ENCODE results near the gene FADS6.

FADS6 gene

GRCh38 chr17:74892974-74893911 lies at the start of gene FADS6:
FADS6 (minus strand) TSS chr17:74893633; CDS start chr17:74893595, 38 bp downstream.
- DNase-seq, result no peak

GRCh38 chr17:74941128-74941725 lies 47.8 kb upstream of the FADS6 start:
- DNase-seq, result no peak

- DNase-seq, result no peak
These were observed 46.1 kb upstream of the FADS6 start for GRCh38 chr17:74939534-74939933.

GRCh38 chr17:74938194-74938950 lies 44.9 kb upstream of the FADS6 start:
- no peak for DNase-seq

GRCh38 chr17:74937064-74938051 lies 43.9 kb upstream of the FADS6 start:
- no peak for DNase-seq

GRCh38 chr17:74936470-74936799 lies 43.0 kb upstream of the FADS6 start:
- no peak for DNase-seq

- DNase-seq, result no peak
These were observed 42.4 kb upstream of the FADS6 start, which contains the start of gene OTOP3 for GRCh38 chr17:74935585-74936469. OTOP3 (plus strand) TSS chr17:74935898; CDS start chr17:74935922, 24 bp downstream.

GRCh38 chr17:74935048-74935447 lies 41.6 kb upstream of the FADS6 start:
- no peak for DNase-seq

- DNase-seq, result no peak
These were observed 37.2 kb upstream of the FADS6 start for GRCh38 chr17:74930535-74931036.

- DNase-seq, result no peak
These were observed 35.4 kb upstream of the FADS6 start for GRCh38 chr17:74928786-74929185.

GRCh38 chr17:74925242-74925641 lies 31.8 kb upstream of the FADS6 start:
- DNase-seq, result no peak

- peak in 1 of 2 donors; percentile 43 for DNase-seq
These were observed 31.0 kb upstream of the FADS6 start, which contains the start of gene OTOP2 for GRCh38 chr17:74924250-74924948. OTOP2 (plus strand) TSS chr17:74924273; CDS start chr17:74924633, 360 bp downstream.

GRCh38 chr17:74923538-74924249 lies 30.3 kb upstream of the FADS6 start:
- peak; percentile 68 to 69 for DNase-seq

GRCh38 chr17:74922694-74923537 lies 29.5 kb upstream of the FADS6 start, which contains the start of gene USH1G:
USH1G (minus strand) TSS chr17:74923255; CDS start chr17:74923073, 182 bp downstream.
- DNase-seq, result peak in 1 of 2 donors; percentile 4

- no peak for DNase-seq
These were observed 28.7 kb upstream of the FADS6 start for GRCh38 chr17:74922172-74922571.

GRCh38 chr17:74921769-74922168 lies 28.3 kb upstream of the FADS6 start:
- no peak for DNase-seq

- no peak for DNase-seq
These were observed 27.7 kb upstream of the FADS6 start for GRCh38 chr17:74921026-74921681.

GRCh38 chr17:74920642-74921025 lies 27.2 kb upstream of the FADS6 start:
- DNase-seq, result no peak
